ENCODE measurements around the gene AGBL5.

DNA sequence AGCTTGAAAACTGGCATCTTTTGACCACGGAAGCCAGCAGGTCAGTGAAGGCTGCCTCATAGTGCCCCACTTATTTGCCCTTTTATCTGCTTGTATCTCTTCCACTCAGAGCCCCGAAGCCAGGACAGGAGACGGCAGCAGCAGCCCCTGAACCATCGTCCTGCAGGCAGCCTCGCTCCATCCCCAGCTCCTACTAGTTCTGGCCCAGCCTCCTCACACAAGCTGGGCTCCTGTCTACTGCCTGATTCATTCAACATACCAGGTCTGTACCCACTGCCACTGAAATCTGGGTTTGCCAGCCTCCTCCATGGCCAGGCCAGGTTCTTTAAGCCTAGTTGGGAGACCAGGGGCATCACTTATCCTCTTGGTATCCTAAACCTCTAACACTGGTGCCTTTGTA, 15.9 kb downstream of the AGBL5 start:
- TF ChIP-seq POLR2A (IDR thresholded peaks at IDR 0.05) (no peak), POLR2AphosphoS5 (IDR thresholded peaks at IDR 0.05) (no peak)
- TF ChIP-seq, protein P1, sequence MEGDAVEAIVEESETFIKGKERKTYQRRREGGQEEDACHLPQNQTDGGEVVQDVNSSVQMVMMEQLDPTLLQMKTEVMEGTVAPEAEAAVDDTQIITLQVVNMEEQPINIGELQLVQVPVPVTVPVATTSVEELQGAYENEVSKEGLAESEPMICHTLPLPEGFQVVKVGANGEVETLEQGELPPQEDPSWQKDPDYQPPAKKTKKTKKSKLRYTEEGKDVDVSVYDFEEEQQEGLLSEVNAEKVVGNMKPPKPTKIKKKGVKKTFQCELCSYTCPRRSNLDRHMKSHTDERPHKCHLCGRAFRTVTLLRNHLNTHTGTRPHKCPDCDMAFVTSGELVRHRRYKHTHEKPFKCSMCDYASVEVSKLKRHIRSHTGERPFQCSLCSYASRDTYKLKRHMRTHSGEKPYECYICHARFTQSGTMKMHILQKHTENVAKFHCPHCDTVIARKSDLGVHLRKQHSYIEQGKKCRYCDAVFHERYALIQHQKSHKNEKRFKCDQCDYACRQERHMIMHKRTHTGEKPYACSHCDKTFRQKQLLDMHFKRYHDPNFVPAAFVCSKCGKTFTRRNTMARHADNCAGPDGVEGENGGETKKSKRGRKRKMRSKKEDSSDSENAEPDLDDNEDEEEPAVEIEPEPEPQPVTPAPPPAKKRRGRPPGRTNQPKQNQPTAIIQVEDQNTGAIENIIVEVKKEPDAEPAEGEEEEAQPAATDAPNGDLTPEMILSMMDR (IDR thresholded peaks at IDR 0.05 in 8 of 11, conservative IDR thresholded peaks at IDR 0.05 in 3 of 11): no peak

Measured in spleen (tissue), 7 donors.